ENCODE measurements around the gene SLC22A5.
"Not testable (repeated sequence)": the region's sequence is repeated elsewhere in the genome, so short reads cannot be mapped to it uniquely, and the experiment has no call there.

The SLC22A5 gene

GRCh38 chr5:132414634-132415378 is 45.3 kb downstream of the SLC22A5 start:
- DNase-seq: no peak

- not testable (repeated sequence) for DNase-seq
Observed at GRCh38 chr5:132415516-132415915, 46.0 kb downstream of the SLC22A5 start.

GRCh38 chr5:132416306-132417009 is 46.9 kb downstream of the SLC22A5 start:
- DNase-seq: no peak

GRCh38 chr5:132417010-132417439 is 47.5 kb downstream of the SLC22A5 start:
- DNase-seq: no peak

GRCh38 chr5:132417461-132417860 is 48.0 kb downstream of the SLC22A5 start:
- DNase-seq: no peak

- DNase-seq: no peak
Observed at GRCh38 chr5:132417889-132418485, 48.5 kb downstream of the SLC22A5 start.

- DNase-seq: no peak
Observed at GRCh38 chr5:132418881-132419280, 49.4 kb downstream of the SLC22A5 start.

GRCh38 chr5:132419502-132420468 is 50.3 kb downstream of the SLC22A5 start:
- peak; percentile 53 for DNase-seq

GRCh38 chr5:132420706-132421272 is 51.3 kb downstream of the SLC22A5 start:
- DNase-seq: no peak

GRCh38 chr5:132421462-132421861 is 52.0 kb downstream of the SLC22A5 start:
- no peak for DNase-seq

GRCh38 chr5:132422720-132423437 is 53.4 kb downstream of the SLC22A5 start:
- DNase-seq: no peak

GRCh38 chr5:132423438-132423898 is 54.0 kb downstream of the SLC22A5 start:
- no peak for DNase-seq

- DNase-seq: no peak
Observed at GRCh38 chr5:132424167-132424880, 54.8 kb downstream of the SLC22A5 start.

GRCh38 chr5:132425009-132425937 is 55.8 kb downstream of the SLC22A5 start:
- peak; percentile 51 for DNase-seq

GRCh38 chr5:132425975-132426524 is 56.5 kb downstream of the SLC22A5 start:
- no peak for DNase-seq

- DNase-seq: peak; percentile 38
Observed at GRCh38 chr5:132426525-132427138, 57.1 kb downstream of the SLC22A5 start.

- DNase-seq: peak; percentile 53
Observed at GRCh38 chr5:132427281-132428146, 58.0 kb downstream of the SLC22A5 start.

GRCh38 chr5:132428147-132428482 is 58.6 kb downstream of the SLC22A5 start:
- DNase-seq: no peak
